Stimulated activated CD8-positive, alpha-beta memory T cell treated with anti-CD3 and anti-CD28 coated beads, Interleukin-12 subunit alpha, Interleukin-12 subunit beta, amount 100 ng/mL, for 1 hour (primary cell): ENCODE results near the gene CRY1.
"Not testable (repeated sequence)": the region's sequence is repeated elsewhere in the genome, so short reads cannot be mapped to it uniquely, and the experiment has no call there.

Experiments used
- DNase-seq: peaks from one replicate; pipeline ENCODE4 v3.0.0-alpha.2; 2020; ENCODE audit warnings: low read depth

Gene CRY1

GRCh38 chr12:107064243-107064642, 29.1 kb downstream of the CRY1 start:
- no peak for DNase-seq

- no peak for DNase-seq
These were observed 35.2 kb downstream of the CRY1 start for GRCh38 chr12:107058190-107058589.

- DNase-seq: no peak
These were observed 36.1 kb downstream of the CRY1 start for GRCh38 chr12:107057071-107057834.

- no peak for DNase-seq
These were observed 39.6 kb downstream of the CRY1 start for GRCh38 chr12:107053709-107054108.

- DNase-seq: no peak
These were observed 48.2 kb downstream of the CRY1 start for GRCh38 chr12:107045186-107045585.

GRCh38 chr12:107042801-107043200, 50.5 kb downstream of the CRY1 start:
- DNase-seq: no peak

GRCh38 chr12:107035733-107036132, 57.6 kb downstream of the CRY1 start:
- no peak for DNase-seq

- no peak for DNase-seq
These were observed 59.3 kb downstream of the CRY1 start for GRCh38 chr12:107033758-107034739.

GRCh38 chr12:107032266-107032665, 61.1 kb downstream of the CRY1 start:
- DNase-seq: no peak

GRCh38 chr12:107031061-107031460, 62.3 kb downstream of the CRY1 start:
- DNase-seq: no peak

- DNase-seq: no peak
These were observed 64.3 kb downstream of the CRY1 start for GRCh38 chr12:107029081-107029480.

- no peak for DNase-seq
These were observed 65.7 kb downstream of the CRY1 start for GRCh38 chr12:107027636-107028053.

GRCh38 chr12:107026806-107027635, 66.3 kb downstream of the CRY1 start:
- no peak for DNase-seq

GRCh38 chr12:107026356-107026755, 67.0 kb downstream of the CRY1 start:
- DNase-seq: not testable (repeated sequence)

GRCh38 chr12:107025671-107026070, 67.7 kb downstream of the CRY1 start:
- DNase-seq: no peak

GRCh38 chr12:107019546-107019945, 73.8 kb downstream of the CRY1 start:
- DNase-seq: no peak

- no peak for DNase-seq
These were observed 76.3 kb downstream of the CRY1 start for GRCh38 chr12:107017042-107017441.

- DNase-seq: no peak
These were observed 79.3 kb downstream of the CRY1 start for GRCh38 chr12:107014055-107014454.

- no peak for DNase-seq
These were observed 80.5 kb downstream of the CRY1 start for GRCh38 chr12:107012736-107013425.

- no peak for DNase-seq
These were observed 81.8 kb downstream of the CRY1 start for GRCh38 chr12:107011519-107011918.

- DNase-seq: no peak
These were observed 85.9 kb downstream of the CRY1 start for GRCh38 chr12:107007411-107007810.
